H9 (cell line): ENCODE results near the gene PEX19. TPM values are rescaled to one million over a fixed set of nuclear protein-coding genes. Genes with fewer than 3 reads are reported as not detected.
A peak's percentile ranks its signal among the peaks of the same experiment; 100 is the strongest.

Experiments used
- DNase-seq: peaks from one replicate; pipeline ENCODE4 v3.0.0-alpha.2; 2017
- H2AFZ ChIP-seq: one replicate; pipeline ENCODE4 v1.6.1; 2013; ENCODE audit warnings: mild to moderate bottlenecking, low read length, control low read depth, moderate library complexity
- H2AK5ac ChIP-seq: 2 replicates; pipeline ENCODE4 v1.6.1; 2013; ENCODE audit warnings: low read length, control low read depth, mixed read lengths; ENCODE audit not compliant: insufficient read length
- H2BK120ac ChIP-seq: one replicate; pipeline ENCODE4 v1.6.1; 2013; ENCODE audit warnings: low read depth, mild to moderate bottlenecking, low read length, control low read depth, inconsistent platforms; ENCODE audit not compliant: poor library complexity, severe bottlenecking
- H2BK12ac ChIP-seq: 2 replicates; pipeline ENCODE4 v1.6.1; 2013; ENCODE audit warnings: low read length, control low read depth, mixed read lengths, low read depth; ENCODE audit not compliant: insufficient read length
- H2BK15ac ChIP-seq: 2 replicates; pipeline ENCODE4 v1.6.1; 2013; ENCODE audit warnings: low read depth, low read length, control low read depth
- H2BK20ac ChIP-seq: one replicate; pipeline ENCODE4 v1.6.1; 2013; ENCODE audit warnings: low read depth, mild to moderate bottlenecking, low read length, control low read depth, inconsistent platforms; ENCODE audit not compliant: poor library complexity, severe bottlenecking
- H2BK5ac ChIP-seq: 2 replicates; pipeline ENCODE4 v1.6.1; 2013; ENCODE audit warnings: low read length, control low read depth, mixed read lengths; ENCODE audit not compliant: insufficient read length
- H3K14ac ChIP-seq: 2 replicates; pipeline ENCODE4 v1.6.1; 2013; ENCODE audit warnings: low read length, control low read depth; ENCODE audit not compliant: insufficient read depth
- H3K18ac ChIP-seq: 2 replicates; pipeline ENCODE4 v1.6.1; 2013; ENCODE audit warnings: low read depth, mild to moderate bottlenecking, mixed read lengths, low read length, control low read depth; ENCODE audit not compliant: insufficient read length
- H3K23ac ChIP-seq: 2 replicates; pipeline ENCODE4 v1.6.1; 2013; ENCODE audit warnings: low read length, control low read depth, mixed read lengths, low read depth; ENCODE audit not compliant: insufficient read length
- H3K23me2 ChIP-seq: 2 replicates; pipeline ENCODE4 v1.6.1; 2013; ENCODE audit warnings: low read depth, mild to moderate bottlenecking, mixed read lengths, low read length, control low read depth; ENCODE audit not compliant: insufficient read length, poor library complexity, severe bottlenecking
- H3K27ac ChIP-seq: 2 replicates; pipeline ENCODE4 v1.5.1; 2013; ENCODE audit warnings: low read length, control low read depth, mixed read lengths, low read depth; ENCODE audit not compliant: insufficient read length
- H3K27me3 ChIP-seq: 2 replicates; pipeline ENCODE4 v1.6.1; 2013; ENCODE audit warnings: low read length, control low read depth, inconsistent platforms; ENCODE audit not compliant: insufficient read depth
- H3K4ac ChIP-seq: 2 replicates; pipeline ENCODE4 v1.6.1; 2013; ENCODE audit warnings: low read depth, mild to moderate bottlenecking, control low read depth, inconsistent platforms, low read length, moderate library complexity
- H3K4me1 ChIP-seq: 2 replicates; pipeline ENCODE4 v1.6.1; 2013; ENCODE audit warnings: low read length, control low read depth, inconsistent platforms; ENCODE audit not compliant: insufficient read depth
- H3K4me2 ChIP-seq: 2 replicates; pipeline ENCODE4 v1.6.1; 2013; ENCODE audit warnings: low read length, control low read depth, mixed read lengths; ENCODE audit not compliant: insufficient read length, insufficient read depth
- H3K56ac ChIP-seq: 2 replicates; pipeline ENCODE4 v1.6.1; 2013; ENCODE audit warnings: low read depth, mild to moderate bottlenecking, mixed read lengths, low read length, control low read depth; ENCODE audit not compliant: insufficient read length
- H3K79me1 ChIP-seq: 2 replicates; pipeline ENCODE4 v1.6.1; 2013; ENCODE audit warnings: low read depth, mild to moderate bottlenecking, moderate library complexity, low read length, control low read depth, inconsistent platforms; ENCODE audit not compliant: insufficient read depth, poor library complexity, severe bottlenecking
- H3K79me2 ChIP-seq: 2 replicates; pipeline ENCODE4 v1.6.1; 2013; ENCODE audit warnings: low read length, control low read depth, inconsistent platforms; ENCODE audit not compliant: insufficient read depth
- H3K9ac ChIP-seq: 2 replicates; pipeline ENCODE4 v1.6.1; 2013; ENCODE audit warnings: low read length, control low read depth, mixed read lengths; ENCODE audit not compliant: insufficient read length; ENCODE audit errors: extremely low read depth
- H3K9me3 ChIP-seq: one replicate; pipeline ENCODE4 v1.6.1; 2013; ENCODE audit warnings: low read depth, low read length, inconsistent platforms; ENCODE audit not compliant: control insufficient read depth
- H3T11ph ChIP-seq: one replicate; pipeline ENCODE4 v1.6.1; 2013; ENCODE audit warnings: mild to moderate bottlenecking, low read length, control low read depth, inconsistent platforms
- H4K20me1 ChIP-seq: one replicate; pipeline ENCODE4 v1.6.1; 2013; ENCODE audit not compliant: control insufficient read depth, insufficient read length, insufficient read depth
- H4K5ac ChIP-seq: 2 replicates; pipeline ENCODE4 v1.6.1; 2013; ENCODE audit warnings: low read depth, mild to moderate bottlenecking, mixed read lengths, low read length, control low read depth; ENCODE audit not compliant: insufficient read length
- H4K8ac ChIP-seq: replicated peaks from 2 replicates; pipeline ENCODE4 v1.6.1; 2013; ENCODE audit warnings: low read length, control low read depth, mixed read lengths, low read depth; ENCODE audit not compliant: insufficient read length
- H4K91ac ChIP-seq: 2 replicates; pipeline ENCODE4 v1.6.1; 2013; ENCODE audit warnings: low read depth, mild to moderate bottlenecking, moderate library complexity, mixed read lengths, low read length, control low read depth; ENCODE audit not compliant: insufficient read length
- H3K27ac Mint-ChIP-seq, 3 experiments: 2 replicates in 2 of 3; 3 replicates in 1 of 3; pipeline ENCODE4 v1.8.0; 2020 to 2021; ENCODE audit warnings: mixed read lengths in 3 of 3, mild to moderate bottlenecking in 1 of 3, moderate library complexity in 1 of 3
- H3K27me3 Mint-ChIP-seq: 2 replicates; pipeline ENCODE4 v1.8.0; 2021; ENCODE audit warnings: low read depth, mild to moderate bottlenecking, moderate library complexity, mixed read lengths
- H3K36me3 Mint-ChIP-seq, 3 experiments: 2 replicates in 2 of 3; 3 replicates in 1 of 3; pipeline ENCODE4 v1.8.0; 2020 to 2021; ENCODE audit warnings: low read depth in 3 of 3, mixed read lengths in 3 of 3; ENCODE audit not compliant: insufficient read depth in 1 of 3
- H3K4me1 Mint-ChIP-seq, 2 experiments: 2 replicates each; pipeline ENCODE4 v1.8.0; 2020; ENCODE audit warnings: mixed read lengths in 2 of 2
- H3K4me3 Mint-ChIP-seq, 2 experiments: 2 replicates in 1 of 2; 3 replicates in 1 of 2; pipeline ENCODE4 v1.8.0; 2020 to 2021; ENCODE audit warnings: mild to moderate bottlenecking in 2 of 2, mixed read lengths in 2 of 2, moderate library complexity in 1 of 2
- H3K9me3 Mint-ChIP-seq, 2 experiments: 2 replicates in 1 of 2; 3 replicates in 1 of 2; pipeline ENCODE4 v1.8.0; 2020; ENCODE audit warnings: mild to moderate bottlenecking in 2 of 2, mixed read lengths in 2 of 2, moderate library complexity in 1 of 2
- WGBS: extraction: QIAGEN DNeasy Blood & Tissue Kit; methylation state at CpG from one replicate; pipeline ENCODE4 v1.1.7; 2013; ENCODE audit warnings: missing lambda C conversion rate, low lambda C conversion rate, mixed read lengths; ENCODE audit not compliant: insufficient read length; ENCODE audit errors: extremely low coverage; 5-methylcytosine and 5-hydroxymethylcytosine counted together
- total RNA-seq: library from RNA; stranded (reverse); gene quantifications from 2 replicates; pipeline ENCODE4 v1.2.1, GENCODE V29; 2021
- TF ChIP-seq, protein P1 (sequence below): fragments of 200-600 bp; sonication (generic); conservative IDR thresholded peaks from 3 replicates; pipeline ENCODE4 v1.8.0; 2021; ENCODE audit warnings: antibody characterized with exemption, mild to moderate bottlenecking

The PEX19 gene
- total RNA-seq, 1 experiment from 2014 or later = 92.7 TPM

GRCh38 chr1:160285506-160285905 lies 573 bp upstream of the PEX19 start:
- Histone ChIP-seq H3K9ac (no peak overlapping the region), H4K8ac (no peak overlapping the region), H2AFZ (no peak overlapping the region), H2AK5ac (no peak overlapping the region), H4K91ac (no peak overlapping the region), H3K4me2 (no peak overlapping the region), H3K56ac (no peak overlapping the region), H2BK120ac (no peak overlapping the region), H2BK12ac (no peak overlapping the region), H3K18ac (no peak overlapping the region), H3K4me1 (0 out of 2 replicates have a peak, but pooled peaks cover 2% of the 10 kb centered on the region), H2BK20ac (no peak overlapping the region), H3K27ac (no peak overlapping the region), H3K79me1 (no peaks in the 10 kb centered on the region), H4K20me1 (no peaks in the 10 kb centered on the region), H2BK5ac (no peak overlapping the region), H4K5ac (no peak overlapping the region), H3K9me3 (no peaks in the 10 kb centered on the region), H2BK15ac (no peak overlapping the region), H3K14ac (no peak overlapping the region), H3K27me3 (no peaks in the 10 kb centered on the region), H3K4ac (no peak overlapping the region), H3K23me2 (peaks cover 4% of the 10 kb centered on the region), H3K23ac (no peak overlapping the region), H3T11ph (no peak overlapping the region), H3K79me2 (peaks cover 5% of the 10 kb centered on the region; the same call in 1 of the 2 replicates)
- TF ChIP-seq, protein P1, sequence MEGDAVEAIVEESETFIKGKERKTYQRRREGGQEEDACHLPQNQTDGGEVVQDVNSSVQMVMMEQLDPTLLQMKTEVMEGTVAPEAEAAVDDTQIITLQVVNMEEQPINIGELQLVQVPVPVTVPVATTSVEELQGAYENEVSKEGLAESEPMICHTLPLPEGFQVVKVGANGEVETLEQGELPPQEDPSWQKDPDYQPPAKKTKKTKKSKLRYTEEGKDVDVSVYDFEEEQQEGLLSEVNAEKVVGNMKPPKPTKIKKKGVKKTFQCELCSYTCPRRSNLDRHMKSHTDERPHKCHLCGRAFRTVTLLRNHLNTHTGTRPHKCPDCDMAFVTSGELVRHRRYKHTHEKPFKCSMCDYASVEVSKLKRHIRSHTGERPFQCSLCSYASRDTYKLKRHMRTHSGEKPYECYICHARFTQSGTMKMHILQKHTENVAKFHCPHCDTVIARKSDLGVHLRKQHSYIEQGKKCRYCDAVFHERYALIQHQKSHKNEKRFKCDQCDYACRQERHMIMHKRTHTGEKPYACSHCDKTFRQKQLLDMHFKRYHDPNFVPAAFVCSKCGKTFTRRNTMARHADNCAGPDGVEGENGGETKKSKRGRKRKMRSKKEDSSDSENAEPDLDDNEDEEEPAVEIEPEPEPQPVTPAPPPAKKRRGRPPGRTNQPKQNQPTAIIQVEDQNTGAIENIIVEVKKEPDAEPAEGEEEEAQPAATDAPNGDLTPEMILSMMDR = no peak
- DNase-seq = no peak
- H3K27me3 Mint-ChIP-seq = no peaks in the 10 kb centered on the region
- peaks cover 21 to 48% (median 47%) of the 10 kb centered on the region in 3 experiments for H3K36me3 Mint-ChIP-seq
- peaks cover 14 to 16% of the 10 kb centered on the region in 2 experiments for H3K4me1 Mint-ChIP-seq
- peak overlapping the region; percentile 87 to 96 for H3K4me3 Mint-ChIP-seq
- WGBS = no CpG with 5 or more reads among the region's 23 CpGs
- peak overlapping the region; percentile 86 to 96 (median 86); a peak in 4 of 7 replicates for H3K27ac Mint-ChIP-seq
- no peaks in the 10 kb centered on the region for H3K9me3 Mint-ChIP-seq
